Measurements from ENCODE around the gene BLTP3B. TPM values are rescaled to one million over a fixed set of nuclear protein-coding genes. Genes with fewer than 3 reads are reported as not detected.
A peak's percentile ranks its signal among the peaks of the same experiment; 100 is the strongest.

BLTP3B gene
- total RNA-seq, 2 donors from 2014 or later = 31.6 to 42.1 TPM

- Mint-ChIP-seq H3K9me3 (no peaks in the 10 kb centered on the region), H3K27ac (peak overlapping the region; percentile 97 to 100), H3K36me3 (peaks cover 4 to 11% of the 10 kb centered on the region in 2 donors)
- DNase-seq (ENCODE audit: low spot score in 2 of 2) = peak; percentile 50 to 70
- ATAC-seq = peak; percentile 53 to 69
These were observed 450 bp downstream of the BLTP3B start for GRCh38 chr12:100141998-100142850.

- Mint-ChIP-seq H3K9me3 (no peaks in the 10 kb centered on the region), H3K36me3 (peaks cover 4 to 11% of the 10 kb centered on the region in 2 donors), H3K27ac (peak overlapping the region; percentile 96 to 100)
- peak; percentile 74 to 79 for ATAC-seq
- peak in 1 of 2 donors; percentile 37 for DNase-seq (ENCODE audit: low spot score in 2 of 2)
These were observed 1.0 kb downstream of the BLTP3B start for GRCh38 chr12:100141666-100141997.

- no peak for DNase-seq (ENCODE audit: low spot score in 2 of 2)
- no peak overlapping the region for H3K27ac Mint-ChIP-seq
These were observed 3.9 kb downstream of the BLTP3B start for GRCh38 chr12:100138803-100139098.

GRCh38 chr12:100138048-100138802, 4.4 kb downstream of the BLTP3B start:
- no peak for ATAC-seq
- Mint-ChIP-seq H3K36me3 (peaks cover 4 to 13% of the 10 kb centered on the region in 2 donors), H3K9me3 (peaks cover 5 to 7% of the 10 kb centered on the region in 2 donors), H3K27ac (no peak overlapping the region)
- no peak for DNase-seq (ENCODE audit: low spot score in 2 of 2)

More at GRCh38 chr12:100138803-100139098, 3.9 kb downstream of the BLTP3B start:
- Mint-ChIP-seq H3K9me3 (peaks cover 4 to 5% of the 10 kb centered on the region in 2 donors), H3K36me3 (peaks cover 4 to 16% of the 10 kb centered on the region in 2 donors)
- ATAC-seq = no peak

- ATAC-seq = peak in 1 of 2 donors; percentile 81
- H3K27ac Mint-ChIP-seq = no peak overlapping the region
- DNase-seq (ENCODE audit: low spot score in 2 of 2) = no peak
- H3K36me3 Mint-ChIP-seq = peaks cover 0 to 5% of the 10 kb centered on the region in 2 donors
- H3K9me3 Mint-ChIP-seq = peaks cover 5 to 8% of the 10 kb centered on the region in 2 donors
These were observed 9.5 kb downstream of the BLTP3B start for GRCh38 chr12:100133200-100133599.

- peaks cover 0 to 4% of the 10 kb centered on the region in 2 donors for H3K9me3 Mint-ChIP-seq
- peak overlapping the region in 1 of 2 donors; percentile 32 for H3K27ac Mint-ChIP-seq
- DNase-seq (ENCODE audit: low spot score in 2 of 2) = no peak
- ATAC-seq = no peak
- H3K36me3 Mint-ChIP-seq = no peaks in the 10 kb centered on the region
These were observed 14.2 kb downstream of the BLTP3B start for GRCh38 chr12:100128512-100128908.

GRCh38 chr12:100127766-100128511, 14.7 kb downstream of the BLTP3B start:
- ATAC-seq (no peak), DNase-seq (ENCODE audit: low spot score in 2 of 2) (no peak)
- Mint-ChIP-seq H3K36me3 (no peaks in the 10 kb centered on the region), H3K27ac (peak overlapping the region in 1 of 2 donors; percentile 32), H3K9me3 (no peaks in the 10 kb centered on the region)

GRCh38 chr12:100123316-100124095, 19.2 kb downstream of the BLTP3B start:
- H3K27ac Mint-ChIP-seq = no peak overlapping the region
- peaks cover 4 to 8% of the 10 kb centered on the region in 2 donors for H3K9me3 Mint-ChIP-seq
- DNase-seq (ENCODE audit: low spot score in 2 of 2) (no peak), ATAC-seq (no peak)
- peaks cover 5 to 19% of the 10 kb centered on the region in 2 donors for H3K36me3 Mint-ChIP-seq

GRCh38 chr12:100120355-100120754, 22.3 kb downstream of the BLTP3B start:
- ATAC-seq = no peak
- peaks cover 4 to 8% of the 10 kb centered on the region in 2 donors for H3K9me3 Mint-ChIP-seq
- peaks cover 5 to 36% of the 10 kb centered on the region in 2 donors for H3K36me3 Mint-ChIP-seq
- DNase-seq (ENCODE audit: low spot score in 2 of 2) = no peak
- H3K27ac Mint-ChIP-seq = no peak overlapping the region

- H3K36me3 Mint-ChIP-seq = peaks cover 4 to 26% of the 10 kb centered on the region in 2 donors
- DNase-seq (ENCODE audit: low spot score in 2 of 2) (no peak), ATAC-seq (no peak)
- no peak overlapping the region for H3K27ac Mint-ChIP-seq
- H3K9me3 Mint-ChIP-seq = peaks cover 1 to 4% of the 10 kb centered on the region in 2 donors
These were observed 27.4 kb downstream of the BLTP3B start for GRCh38 chr12:100115291-100115690.

GRCh38 chr12:100114574-100114973, 28.1 kb downstream of the BLTP3B start:
- Mint-ChIP-seq H3K9me3 (peaks cover 3 to 4% of the 10 kb centered on the region in 2 donors), H3K36me3 (peaks cover 6 to 25% of the 10 kb centered on the region in 2 donors), H3K27ac (peak overlapping the region in 1 of 2 donors; percentile 23)
- no peak for DNase-seq (ENCODE audit: low spot score in 2 of 2)
- ATAC-seq = no peak

- Mint-ChIP-seq H3K27ac (no peak overlapping the region), H3K36me3 (peaks cover 28 to 29% of the 10 kb centered on the region in 2 donors), H3K9me3 (peaks cover 8 to 9% of the 10 kb centered on the region in 2 donors)
- DNase-seq (ENCODE audit: low spot score in 2 of 2) (no peak), ATAC-seq (no peak)
These were observed 32.4 kb downstream of the BLTP3B start for GRCh38 chr12:100110276-100110675.

GRCh38 chr12:100106861-100107260, 35.8 kb downstream of the BLTP3B start:
- ATAC-seq (no peak), DNase-seq (ENCODE audit: low spot score in 2 of 2) (no peak)
- H3K9me3 Mint-ChIP-seq = peaks cover 8 to 9% of the 10 kb centered on the region in 2 donors

GRCh38 chr12:100105661-100106060, 37.0 kb downstream of the BLTP3B start:
- ATAC-seq (no peak), DNase-seq (ENCODE audit: low spot score in 2 of 2) (no peak)
- peaks cover 28 to 33% of the 10 kb centered on the region in 2 donors for H3K36me3 Mint-ChIP-seq
- H3K9me3 Mint-ChIP-seq = peaks cover 8 to 9% of the 10 kb centered on the region in 2 donors
- no peak overlapping the region for H3K27ac Mint-ChIP-seq

More at GRCh38 chr12:100106861-100107260, 35.8 kb downstream of the BLTP3B start:
- Mint-ChIP-seq H3K36me3 (peaks cover 28 to 33% of the 10 kb centered on the region in 2 donors), H3K27ac (no peak overlapping the region)

- Mint-ChIP-seq H3K27ac (no peak overlapping the region), H3K9me3 (no peaks in the 10 kb centered on the region), H3K36me3 (peaks cover 11 to 12% of the 10 kb centered on the region in 2 donors)
- peak; percentile 53 to 89 for ATAC-seq
- DNase-seq (ENCODE audit: low spot score in 2 of 2) = no peak
These were observed 41.7 kb downstream of the BLTP3B start for GRCh38 chr12:100101000-100101399.

Data from activated naive CD4-positive, alpha-beta T cell treated with anti-CD3 and anti-CD28 coated beads, Interleukin-2, amount 50 U/mL, for 72 hours (primary cell).